GM18858 (cell line): ENCODE measurements around the gene PLCB2.

Experiments used
- ATAC-seq: cut with Tn5 transposase; IDR thresholded peaks from one replicate; pipeline ENCODE4 v1.9.1; 2021; ENCODE audit not compliant: unreplicated experiment

The PLCB2 gene

GRCh38 chr15:40306371-40306770, 1.4 kb downstream of the PLCB2 start:
- no peak for ATAC-seq

GRCh38 chr15:40305281-40305680, 2.5 kb downstream of the PLCB2 start:
- ATAC-seq = no peak

- ATAC-seq = no peak
Observed at GRCh38 chr15:40303576-40303975, 4.2 kb downstream of the PLCB2 start.

GRCh38 chr15:40302981-40303380, 4.8 kb downstream of the PLCB2 start:
- no peak for ATAC-seq

- ATAC-seq = no peak
Observed at GRCh38 chr15:40302288-40302886, 5.3 kb downstream of the PLCB2 start.

GRCh38 chr15:40301467-40302179, 6.1 kb downstream of the PLCB2 start:
- no peak for ATAC-seq

- no peak for ATAC-seq
Observed at GRCh38 chr15:40300771-40301170, 7.0 kb downstream of the PLCB2 start.

- ATAC-seq = no peak
Observed at GRCh38 chr15:40300367-40300766, 7.4 kb downstream of the PLCB2 start.

- no peak for ATAC-seq
Observed at GRCh38 chr15:40298216-40298935, 9.4 kb downstream of the PLCB2 start.

- ATAC-seq = no peak
Observed at GRCh38 chr15:40297356-40297755, 10.4 kb downstream of the PLCB2 start.

- no peak for ATAC-seq
Observed at GRCh38 chr15:40296561-40297230, 11.0 kb downstream of the PLCB2 start.

- no peak for ATAC-seq
Observed at GRCh38 chr15:40295877-40296560, 11.7 kb downstream of the PLCB2 start.

- no peak for ATAC-seq
Observed at GRCh38 chr15:40295297-40295696, 12.4 kb downstream of the PLCB2 start.

GRCh38 chr15:40293905-40294895, 13.5 kb downstream of the PLCB2 start:
- ATAC-seq = no peak

GRCh38 chr15:40293006-40293405, 14.7 kb downstream of the PLCB2 start:
- no peak for ATAC-seq

GRCh38 chr15:40292246-40292645, 15.5 kb downstream of the PLCB2 start:
- ATAC-seq = no peak

- ATAC-seq = no peak
Observed at GRCh38 chr15:40290918-40291574, 16.7 kb downstream of the PLCB2 start.

- no peak for ATAC-seq
Observed at GRCh38 chr15:40290545-40290917, 17.2 kb downstream of the PLCB2 start.

- ATAC-seq = no peak
Observed at GRCh38 chr15:40289140-40289775, 18.5 kb downstream of the PLCB2 start.
